ENCODE measurements around the gene C8A. TPM values are rescaled to one million over a fixed set of nuclear protein-coding genes. Genes with fewer than 3 reads are reported as not detected.

C8A gene
- total RNA-seq, 2 experiments from 2014 or later = not detected

DNA sequence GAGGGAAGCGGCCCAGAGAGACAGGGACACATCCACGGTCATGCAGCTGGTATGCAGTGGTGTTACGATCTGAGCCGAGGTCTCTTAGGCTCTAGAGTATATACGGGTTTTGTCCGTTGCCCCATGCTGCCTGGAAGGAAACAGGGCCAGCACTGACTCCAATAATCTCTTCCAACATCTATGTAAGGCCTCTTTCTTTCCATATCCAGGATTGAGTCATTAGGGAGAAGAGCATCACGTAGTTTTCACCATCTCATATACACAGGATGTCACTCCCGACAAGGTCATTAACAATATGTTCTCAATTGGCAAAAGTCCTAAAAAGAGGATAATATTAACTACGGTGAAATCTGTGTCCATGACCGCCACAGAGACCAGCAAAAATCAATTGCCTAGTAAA lies 106.8 kb downstream of the C8A start:
- peaks cover 4% of the 10 kb centered on the region for H3K27me3 Mint-ChIP-seq
- no peaks in the 10 kb centered on the region for H3K36me3 Mint-ChIP-seq (ENCODE audit: low read depth)
- ChIA-PET CTCF (no interaction called here), POLR2A (no interaction called here)
- intact Hi-C loops (cut with DNase I, micrococcal nuclease) = no loop called here
- no peak overlapping the region for H3K27ac ChIP-seq (ENCODE audit: low read depth in 1 of 2, low read length in 2 of 2)
- no peaks in the 10 kb centered on the region for H3K27me3 ChIP-seq (ENCODE audit: control insufficient read depth in 1 of 2, insufficient read depth in 2 of 2, low read length in 2 of 2)
- H3K4me3 Mint-ChIP-seq = no peak overlapping the region
- no peaks in the 10 kb centered on the region for H3K9me3 ChIP-seq (ENCODE audit: control insufficient read depth in 1 of 2, insufficient read depth in 1 of 2, low read length in 2 of 2)
- TF ChIP-seq, protein P1, sequence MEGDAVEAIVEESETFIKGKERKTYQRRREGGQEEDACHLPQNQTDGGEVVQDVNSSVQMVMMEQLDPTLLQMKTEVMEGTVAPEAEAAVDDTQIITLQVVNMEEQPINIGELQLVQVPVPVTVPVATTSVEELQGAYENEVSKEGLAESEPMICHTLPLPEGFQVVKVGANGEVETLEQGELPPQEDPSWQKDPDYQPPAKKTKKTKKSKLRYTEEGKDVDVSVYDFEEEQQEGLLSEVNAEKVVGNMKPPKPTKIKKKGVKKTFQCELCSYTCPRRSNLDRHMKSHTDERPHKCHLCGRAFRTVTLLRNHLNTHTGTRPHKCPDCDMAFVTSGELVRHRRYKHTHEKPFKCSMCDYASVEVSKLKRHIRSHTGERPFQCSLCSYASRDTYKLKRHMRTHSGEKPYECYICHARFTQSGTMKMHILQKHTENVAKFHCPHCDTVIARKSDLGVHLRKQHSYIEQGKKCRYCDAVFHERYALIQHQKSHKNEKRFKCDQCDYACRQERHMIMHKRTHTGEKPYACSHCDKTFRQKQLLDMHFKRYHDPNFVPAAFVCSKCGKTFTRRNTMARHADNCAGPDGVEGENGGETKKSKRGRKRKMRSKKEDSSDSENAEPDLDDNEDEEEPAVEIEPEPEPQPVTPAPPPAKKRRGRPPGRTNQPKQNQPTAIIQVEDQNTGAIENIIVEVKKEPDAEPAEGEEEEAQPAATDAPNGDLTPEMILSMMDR (IDR thresholded peaks at IDR 0.05) = no peak
- DNase-seq (no peak), ATAC-seq (ENCODE audit: poor library complexity) (no peak)
- H3K9me3 Mint-ChIP-seq = no peaks in the 10 kb centered on the region
- H3K36me3 ChIP-seq (ENCODE audit: insufficient read depth, low read length) = no peaks in the 10 kb centered on the region
- H3K27ac Mint-ChIP-seq = no peak overlapping the region
- no peak overlapping the region for H3K4me3 ChIP-seq (ENCODE audit: low read length)
- H3K4me1 ChIP-seq (ENCODE audit: insufficient read depth, low read length) = no peaks in the 10 kb centered on the region
- H3K4me1 Mint-ChIP-seq (ENCODE audit: low read depth) = no peaks in the 10 kb centered on the region

DNA sequence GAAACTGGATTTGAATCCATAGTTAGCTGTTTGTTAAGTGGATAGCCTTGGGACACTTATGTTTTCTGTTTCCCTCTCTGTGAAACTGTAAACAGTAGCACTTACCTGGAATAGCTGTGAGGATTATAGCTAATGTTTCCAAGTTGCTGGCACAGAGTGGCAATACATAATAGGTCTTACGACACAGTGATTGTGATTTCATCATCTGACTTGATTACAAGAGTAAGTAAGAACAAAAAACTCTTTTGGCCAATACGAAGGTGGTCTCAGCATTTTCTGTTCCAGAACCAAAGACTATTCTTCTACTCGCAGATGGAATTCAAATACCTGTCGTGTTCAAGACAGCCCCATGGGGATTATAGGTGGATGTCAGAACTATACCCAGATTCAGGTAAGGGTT lies 109.1 kb downstream of the C8A start:
- CTCF ChIA-PET = no interaction called here
- H3K9me3 ChIP-seq (ENCODE audit: control insufficient read depth in 1 of 2, insufficient read depth in 1 of 2, low read length in 2 of 2) = peaks cover 0 to 4% of the 10 kb centered on the region in 2 experiments
- H3K9me3 Mint-ChIP-seq = peaks cover 1% of the 10 kb centered on the region
- no peak for DNase-seq
- H3K36me3 ChIP-seq (ENCODE audit: insufficient read depth, low read length) = no peaks in the 10 kb centered on the region
- H3K4me3 Mint-ChIP-seq = no peak overlapping the region
- ATAC-seq (ENCODE audit: poor library complexity) = no peak
- H3K27ac Mint-ChIP-seq = no peak overlapping the region
- H3K4me1 Mint-ChIP-seq (ENCODE audit: low read depth) = no peaks in the 10 kb centered on the region
- TF ChIP-seq, protein P1 (IDR thresholded peaks at IDR 0.05) = no peak
- H3K36me3 Mint-ChIP-seq (ENCODE audit: low read depth) = no peaks in the 10 kb centered on the region
- H3K27me3 ChIP-seq (ENCODE audit: control insufficient read depth in 1 of 2, insufficient read depth in 2 of 2, low read length in 2 of 2) = no peaks in the 10 kb centered on the region
- H3K27me3 Mint-ChIP-seq = peaks cover 4% of the 10 kb centered on the region
- intact Hi-C loops (cut with DNase I, micrococcal nuclease) = no loop called here
- no peak overlapping the region for H3K27ac ChIP-seq (ENCODE audit: low read depth in 1 of 2, low read length in 2 of 2)
- POLR2A ChIA-PET = no interaction called here
- no peak overlapping the region for H3K4me3 ChIP-seq (ENCODE audit: low read length)
- H3K4me1 ChIP-seq (ENCODE audit: insufficient read depth, low read length) = no peaks in the 10 kb centered on the region

DNA sequence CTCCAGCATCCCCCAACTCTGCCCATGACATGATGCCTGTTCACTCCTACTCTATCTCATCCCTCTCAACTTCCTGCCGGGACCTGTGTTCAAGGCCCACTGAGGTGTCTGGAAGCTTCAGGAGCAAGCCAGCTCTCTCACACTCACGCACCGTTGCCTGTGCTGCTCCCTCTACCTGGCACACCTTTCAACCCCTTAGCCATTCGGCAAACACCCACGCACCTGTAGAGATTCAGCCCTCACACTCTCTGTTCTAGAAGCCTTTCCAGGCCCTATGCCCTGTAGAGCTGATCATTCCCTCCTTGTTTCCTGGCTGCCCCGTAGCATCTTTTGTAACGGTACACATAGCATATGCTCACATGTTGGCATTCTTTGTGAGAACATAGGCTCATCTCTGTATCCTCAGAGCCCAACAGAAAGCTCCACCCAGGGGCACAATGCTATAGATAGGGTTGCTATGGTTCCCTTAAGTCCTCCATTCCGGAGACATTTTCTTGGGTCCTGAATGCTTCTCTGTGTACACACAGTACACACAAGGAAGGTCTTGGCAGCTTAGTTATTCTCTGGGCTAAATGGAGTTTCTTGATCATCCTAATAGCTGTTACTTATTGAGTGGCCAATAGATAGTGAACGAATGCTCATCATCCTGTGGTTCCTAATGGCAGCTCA lies 109.9 kb downstream of the C8A start:
- no peaks in the 10 kb centered on the region for H3K4me1 Mint-ChIP-seq (ENCODE audit: low read depth)
- H3K36me3 Mint-ChIP-seq (ENCODE audit: low read depth) = no peaks in the 10 kb centered on the region
- H3K4me3 ChIP-seq (ENCODE audit: low read length) = no peak overlapping the region
- ChIA-PET POLR2A (no interaction called here), CTCF (interaction anchor here (0.6 kb wide), 1 partner anchor 916 kb away, joined by 3 read pairs; no protein-coding TSS in a partner anchor)
- no peaks in the 10 kb centered on the region for H3K27me3 ChIP-seq (ENCODE audit: control insufficient read depth in 1 of 2, insufficient read depth in 2 of 2, low read length in 2 of 2)
- no peak for DNase-seq
- TF ChIP-seq, protein P1 (IDR thresholded peaks at IDR 0.05) = no peak
- H3K36me3 ChIP-seq (ENCODE audit: insufficient read depth, low read length) = no peaks in the 10 kb centered on the region
- no peaks in the 10 kb centered on the region for H3K4me1 ChIP-seq (ENCODE audit: insufficient read depth, low read length)
- no peak overlapping the region for H3K27ac ChIP-seq (ENCODE audit: low read depth in 1 of 2, low read length in 2 of 2)
- peaks cover 4% of the 10 kb centered on the region for H3K9me3 Mint-ChIP-seq
- no peak for ATAC-seq (ENCODE audit: poor library complexity)
- no peak overlapping the region for H3K4me3 Mint-ChIP-seq
- H3K27ac Mint-ChIP-seq = no peak overlapping the region
- H3K9me3 ChIP-seq (ENCODE audit: control insufficient read depth in 1 of 2, insufficient read depth in 1 of 2, low read length in 2 of 2) = peaks cover 0 to 7% of the 10 kb centered on the region in 2 experiments
- intact Hi-C loops (cut with DNase I, micrococcal nuclease) = no loop called here
- H3K27me3 Mint-ChIP-seq = peaks cover 4% of the 10 kb centered on the region

Measured in CD4-positive, alpha-beta T cell (primary cell).